IMR-90 (cell line): ENCODE data around the gene IDI2.

Experiments used
- BHLHE40 ChIP-seq: fragments of 150-350 bp; IDR thresholded peaks from 2 replicates; pipeline ENCODE4 v1.6.1; 2016; ENCODE audit warnings: mild to moderate bottlenecking, low read depth, low read length
- FOS ChIP-seq: fragments of 150-350 bp; IDR thresholded peaks from 2 replicates; pipeline ENCODE4 v1.6.1; 2016; ENCODE audit warnings: low read depth, low read length
- NFE2L2 ChIP-seq: fragments of 150-350 bp; IDR thresholded peaks from 2 replicates; pipeline ENCODE4 v1.6.1; 2016; ENCODE audit warnings: low read depth, mild to moderate bottlenecking, low read length
- POLR2A ChIP-seq: IDR thresholded peaks from 2 replicates; pipeline ENCODE4 v1.6.1; 2012; ENCODE audit warnings: mild to moderate bottlenecking, low read depth, low read length
- RAD21 ChIP-seq: IDR thresholded peaks from 2 replicates; pipeline ENCODE4 v1.6.1; 2012; ENCODE audit warnings: low read length, improper control_type of control experiment
- SMC3 ChIP-seq: fragments of 150-350 bp; IDR thresholded peaks from 2 replicates; pipeline ENCODE4 v1.6.1; 2016; ENCODE audit warnings: low read depth, mild to moderate bottlenecking, antibody characterized with exemption, low read length, moderate library complexity
- TF ChIP-seq, protein P1 (sequence below): conservative IDR thresholded peaks from 2 replicates; pipeline ENCODE4 v1.5.1; 2012; ENCODE audit warnings: mild to moderate bottlenecking, low read depth, low read length, improper control_type of control experiment
- TF ChIP-seq, protein P2 (sequence below): fragments of 150-350 bp; IDR thresholded peaks from 2 replicates; pipeline ENCODE4 v1.6.1; 2016; ENCODE audit warnings: low read depth, mild to moderate bottlenecking, low read length, moderate library complexity, borderline replicate concordance

DNA sequence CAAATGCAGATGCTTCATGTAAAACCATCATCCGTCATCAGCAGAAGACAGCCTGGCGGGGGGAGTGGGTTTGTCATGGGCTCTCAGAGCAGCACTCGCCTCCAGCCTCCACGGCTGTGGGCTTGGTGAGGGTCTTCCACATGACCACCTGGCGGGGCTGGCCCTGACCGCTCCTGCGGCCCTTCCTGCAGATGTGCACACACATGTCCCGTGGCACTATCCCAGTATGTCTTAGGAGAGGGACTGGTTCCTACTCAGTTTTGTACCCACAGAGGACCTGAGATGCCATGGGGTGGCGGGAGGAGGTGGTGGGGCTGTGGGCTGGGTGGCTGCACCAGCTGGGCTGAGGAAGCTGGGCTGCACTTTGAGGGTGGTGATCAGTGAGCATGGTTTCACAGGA lies 4.7 kb downstream of the IDI2 start:
- TF ChIP-seq, protein P1, sequence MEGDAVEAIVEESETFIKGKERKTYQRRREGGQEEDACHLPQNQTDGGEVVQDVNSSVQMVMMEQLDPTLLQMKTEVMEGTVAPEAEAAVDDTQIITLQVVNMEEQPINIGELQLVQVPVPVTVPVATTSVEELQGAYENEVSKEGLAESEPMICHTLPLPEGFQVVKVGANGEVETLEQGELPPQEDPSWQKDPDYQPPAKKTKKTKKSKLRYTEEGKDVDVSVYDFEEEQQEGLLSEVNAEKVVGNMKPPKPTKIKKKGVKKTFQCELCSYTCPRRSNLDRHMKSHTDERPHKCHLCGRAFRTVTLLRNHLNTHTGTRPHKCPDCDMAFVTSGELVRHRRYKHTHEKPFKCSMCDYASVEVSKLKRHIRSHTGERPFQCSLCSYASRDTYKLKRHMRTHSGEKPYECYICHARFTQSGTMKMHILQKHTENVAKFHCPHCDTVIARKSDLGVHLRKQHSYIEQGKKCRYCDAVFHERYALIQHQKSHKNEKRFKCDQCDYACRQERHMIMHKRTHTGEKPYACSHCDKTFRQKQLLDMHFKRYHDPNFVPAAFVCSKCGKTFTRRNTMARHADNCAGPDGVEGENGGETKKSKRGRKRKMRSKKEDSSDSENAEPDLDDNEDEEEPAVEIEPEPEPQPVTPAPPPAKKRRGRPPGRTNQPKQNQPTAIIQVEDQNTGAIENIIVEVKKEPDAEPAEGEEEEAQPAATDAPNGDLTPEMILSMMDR, result no peak
- TF ChIP-seq BHLHE40, result no peak
- no peak for TF ChIP-seq RAD21
- no peak for TF ChIP-seq SMC3
- TF ChIP-seq POLR2A, result no peak
- no peak for TF ChIP-seq NFE2L2
- TF ChIP-seq FOS, result no peak
- TF ChIP-seq, protein P2, sequence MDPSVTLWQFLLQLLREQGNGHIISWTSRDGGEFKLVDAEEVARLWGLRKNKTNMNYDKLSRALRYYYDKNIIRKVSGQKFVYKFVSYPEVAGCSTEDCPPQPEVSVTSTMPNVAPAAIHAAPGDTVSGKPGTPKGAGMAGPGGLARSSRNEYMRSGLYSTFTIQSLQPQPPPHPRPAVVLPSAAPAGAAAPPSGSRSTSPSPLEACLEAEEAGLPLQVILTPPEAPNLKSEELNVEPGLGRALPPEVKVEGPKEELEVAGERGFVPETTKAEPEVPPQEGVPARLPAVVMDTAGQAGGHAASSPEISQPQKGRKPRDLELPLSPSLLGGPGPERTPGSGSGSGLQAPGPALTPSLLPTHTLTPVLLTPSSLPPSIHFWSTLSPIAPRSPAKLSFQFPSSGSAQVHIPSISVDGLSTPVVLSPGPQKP, result no peak
